Astrocyte (in vitro differentiated cells and primary cell): ENCODE results near the gene UGT1A8.

Experiments
- CTCF ChIP-seq: IDR thresholded peaks from 2 replicates; pipeline ENCODE4 v1.5.1; 2011; ENCODE audit warnings: low read depth, mild to moderate bottlenecking, inconsistent platforms, low read length, moderate library complexity; ENCODE audit not compliant: insufficient read depth
- EZH2 ChIP-seq: IDR thresholded peaks from 2 replicates; pipeline ENCODE4 v1.6.1; 2012; ENCODE audit warnings: mild to moderate bottlenecking, low read length, inconsistent platforms; ENCODE audit not compliant: insufficient read depth

DNA sequence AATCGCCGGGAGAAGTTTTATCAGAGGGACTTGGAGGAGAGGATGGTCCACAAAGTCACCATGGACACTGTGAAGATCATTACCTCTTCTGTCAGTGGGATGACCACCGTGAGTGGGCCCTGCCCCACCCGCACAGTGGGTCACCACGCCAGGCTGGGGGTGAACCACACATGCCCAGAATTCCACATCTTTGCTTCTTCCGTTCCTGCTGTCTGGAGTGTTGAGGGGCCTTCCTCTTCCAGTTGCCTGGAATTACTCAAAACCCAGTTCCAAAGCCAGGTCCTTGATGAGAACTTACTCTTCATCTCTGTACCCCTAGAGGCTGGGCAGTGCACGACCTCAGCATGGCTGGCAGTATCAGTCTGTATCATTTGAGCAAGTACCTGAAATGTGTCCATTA, 182.8 kb downstream of the UGT1A8 start:
- TF ChIP-seq CTCF: no peak
- no peak for TF ChIP-seq EZH2
